ENCODE measurements around the gene ABL1. TPM values are rescaled to one million over a fixed set of nuclear protein-coding genes. Genes with fewer than 3 reads are reported as not detected.

Gene ABL1
- polyA plus RNA-seq, 3 donors = 4.5 to 14.5 (median 8.0) TPM

- Mint-ChIP-seq H3K4me3 (no peak overlapping the region), H3K9me3 (peaks cover 0 to 3% (median 0%) of the 10 kb centered on the region in 7 donors), H3K27ac (no peak overlapping the region), H3K36me3 (no peaks in the 10 kb centered on the region), H3K4me1 (no peaks in the 10 kb centered on the region), H3K27me3 (ENCODE audit: low read depth in 3 of 3) (peaks cover 6 to 25% (median 14%) of the 10 kb centered on the region in 3 donors)
- WGBS (ENCODE audit: insufficient coverage) = 79% methylated on average over 26 of the region's 31 CpGs
- intact Hi-C loops (cut with micrococcal nuclease) = no loop called here
- TF ChIP-seq CTCF (IDR thresholded peaks at IDR 0.05) = no peak
- DNase-seq = no peak
- Histone ChIP-seq H2AFZ (ENCODE audit: insufficient read depth, low read depth, low read length, poor library complexity, severe bottlenecking) (no peak overlapping the region), H3K27ac (ENCODE audit: low read depth in 1 of 2, low read length in 2 of 2) (no peak overlapping the region), H3K79me2 (ENCODE audit: insufficient read depth, low read length) (no peaks in the 10 kb centered on the region), H3K4me2 (replicated peaks; ENCODE audit: extremely low read depth, low read length, poor library complexity, severe bottlenecking) (no peak overlapping the region), H3K9ac (ENCODE audit: insufficient read depth, low read length, poor library complexity, severe bottlenecking) (no peak overlapping the region), H3K4me1 (ENCODE audit: control insufficient read depth in 1 of 2, insufficient read depth in 2 of 2, low read length in 2 of 2) (no peaks in the 10 kb centered on the region), H3K36me3 (replicated peaks in 1 of 2; ENCODE audit: control insufficient read depth in 1 of 2, insufficient read depth in 2 of 2, low read length in 2 of 2) (no peaks in the 10 kb centered on the region), H3K27me3 (ENCODE audit: control insufficient read depth in 2 of 2, insufficient read depth in 2 of 2, low read length in 2 of 2) (no peaks in the 10 kb centered on the region), H3K4me3 (replicated peaks in 1 of 3; ENCODE audit: low read depth in 2 of 3, low read length in 3 of 3) (no peak overlapping the region), H4K20me1 (ENCODE audit: insufficient read depth, low read length) (no peaks in the 10 kb centered on the region), H3K9me3 (replicated peaks in 1 of 2; ENCODE audit: control insufficient read depth in 1 of 2, insufficient read depth in 1 of 2, low read length in 2 of 2) (no peaks in the 10 kb centered on the region)
These were observed 87.2 kb downstream of the ABL1 start for GRCh38 chr9:130921989-130922892.

GRCh38 chr9:130922893-130923610, 88.0 kb downstream of the ABL1 start:
- no peaks in the 10 kb centered on the region for H3K36me3 ChIP-seq (replicated peaks in 1 of 2; ENCODE audit: control insufficient read depth in 1 of 2, insufficient read depth in 2 of 2, low read length in 2 of 2)
- no peak for DNase-seq
- WGBS (ENCODE audit: insufficient coverage) = 80% methylated on average over 9 of the region's 16 CpGs
- Mint-ChIP-seq H3K27ac (no peak overlapping the region), H3K36me3 (no peaks in the 10 kb centered on the region), H3K4me3 (no peak overlapping the region), H3K9me3 (peaks cover 0 to 3% (median 0%) of the 10 kb centered on the region in 7 donors), H3K27me3 (ENCODE audit: low read depth in 3 of 3) (peaks cover 9 to 21% (median 11%) of the 10 kb centered on the region in 3 donors), H3K4me1 (no peaks in the 10 kb centered on the region)
- no peak overlapping the region for H2AFZ ChIP-seq (ENCODE audit: insufficient read depth, low read depth, low read length, poor library complexity, severe bottlenecking)
- TF ChIP-seq CTCF (IDR thresholded peaks at IDR 0.05) = no peak
- H3K9me3 ChIP-seq (replicated peaks in 1 of 2; ENCODE audit: control insufficient read depth in 1 of 2, insufficient read depth in 1 of 2, low read length in 2 of 2) = no peaks in the 10 kb centered on the region
- H3K4me2 ChIP-seq (replicated peaks; ENCODE audit: extremely low read depth, low read length, poor library complexity, severe bottlenecking) = no peak overlapping the region
- no peaks in the 10 kb centered on the region for H4K20me1 ChIP-seq (ENCODE audit: insufficient read depth, low read length)
- intact Hi-C loops (cut with micrococcal nuclease) = no loop called here
- no peak overlapping the region for H3K9ac ChIP-seq (ENCODE audit: insufficient read depth, low read length, poor library complexity, severe bottlenecking)
- no peaks in the 10 kb centered on the region for H3K4me1 ChIP-seq (ENCODE audit: control insufficient read depth in 1 of 2, insufficient read depth in 2 of 2, low read length in 2 of 2)
- no peaks in the 10 kb centered on the region for H3K27me3 ChIP-seq (ENCODE audit: control insufficient read depth in 2 of 2, insufficient read depth in 2 of 2, low read length in 2 of 2)
- no peak overlapping the region for H3K27ac ChIP-seq (ENCODE audit: low read depth in 1 of 2, low read length in 2 of 2)
- no peak overlapping the region for H3K4me3 ChIP-seq (replicated peaks in 1 of 3; ENCODE audit: low read depth in 2 of 3, low read length in 3 of 3)
- H3K79me2 ChIP-seq (ENCODE audit: insufficient read depth, low read length) = no peaks in the 10 kb centered on the region
